ENCODE results near the gene B4GALT5. TPM values are rescaled to one million over a fixed set of nuclear protein-coding genes. Genes with fewer than 3 reads are reported as not detected.

The B4GALT5 gene
- total RNA-seq, 3 donors from 2014 or later, result 16.8 to 33.8 (median 22.1) TPM

DNA sequence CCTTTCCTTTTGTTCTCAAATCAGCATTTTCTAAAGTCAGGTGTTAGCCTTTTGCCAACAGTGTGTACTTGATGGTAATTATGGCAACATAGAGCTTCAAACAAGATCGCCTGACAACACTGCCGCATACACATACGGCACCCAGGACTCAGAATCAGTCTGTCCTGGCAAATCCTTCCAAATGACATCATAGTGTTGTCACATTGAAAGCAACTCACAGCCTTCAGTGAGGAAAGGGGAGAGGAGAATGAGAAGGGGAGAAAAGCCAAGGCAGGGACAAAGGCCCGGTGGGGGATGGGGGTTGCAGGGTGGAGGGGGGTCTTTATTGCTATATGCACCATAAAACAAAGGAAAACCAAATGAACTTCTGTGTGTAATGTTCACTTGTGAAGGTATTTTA lies 80.0 kb downstream of the B4GALT5 start:
- TF ChIP-seq, protein P1, sequence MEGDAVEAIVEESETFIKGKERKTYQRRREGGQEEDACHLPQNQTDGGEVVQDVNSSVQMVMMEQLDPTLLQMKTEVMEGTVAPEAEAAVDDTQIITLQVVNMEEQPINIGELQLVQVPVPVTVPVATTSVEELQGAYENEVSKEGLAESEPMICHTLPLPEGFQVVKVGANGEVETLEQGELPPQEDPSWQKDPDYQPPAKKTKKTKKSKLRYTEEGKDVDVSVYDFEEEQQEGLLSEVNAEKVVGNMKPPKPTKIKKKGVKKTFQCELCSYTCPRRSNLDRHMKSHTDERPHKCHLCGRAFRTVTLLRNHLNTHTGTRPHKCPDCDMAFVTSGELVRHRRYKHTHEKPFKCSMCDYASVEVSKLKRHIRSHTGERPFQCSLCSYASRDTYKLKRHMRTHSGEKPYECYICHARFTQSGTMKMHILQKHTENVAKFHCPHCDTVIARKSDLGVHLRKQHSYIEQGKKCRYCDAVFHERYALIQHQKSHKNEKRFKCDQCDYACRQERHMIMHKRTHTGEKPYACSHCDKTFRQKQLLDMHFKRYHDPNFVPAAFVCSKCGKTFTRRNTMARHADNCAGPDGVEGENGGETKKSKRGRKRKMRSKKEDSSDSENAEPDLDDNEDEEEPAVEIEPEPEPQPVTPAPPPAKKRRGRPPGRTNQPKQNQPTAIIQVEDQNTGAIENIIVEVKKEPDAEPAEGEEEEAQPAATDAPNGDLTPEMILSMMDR (IDR thresholded peaks at IDR 0.05), result no peak
- TF ChIP-seq POLR2A (IDR thresholded peaks at IDR 0.05) (no peak), POLR2AphosphoS5 (IDR thresholded peaks at IDR 0.05) (no peak)
- H3K27ac ChIP-seq, result no peak overlapping the region
- H3K27me3 ChIP-seq, result no peaks in the 10 kb centered on the region
- H3K9me3 ChIP-seq, result no peaks in the 10 kb centered on the region
- no peak overlapping the region for H3K4me3 ChIP-seq
- no peaks in the 10 kb centered on the region for H3K36me3 ChIP-seq
- intact Hi-C loops (cut with DNase I; ENCODE audit: low total_unique reads), result loop anchor here (5.0 kb wide), 1 partner anchor 889 kb away; no protein-coding TSS in a partner anchor
- DNase-seq (ENCODE audit: low spot score in 2 of 2), result no peak
- H3K4me1 ChIP-seq, result peaks cover 4 to 6% of the 10 kb centered on the region in 2 donors

DNA sequence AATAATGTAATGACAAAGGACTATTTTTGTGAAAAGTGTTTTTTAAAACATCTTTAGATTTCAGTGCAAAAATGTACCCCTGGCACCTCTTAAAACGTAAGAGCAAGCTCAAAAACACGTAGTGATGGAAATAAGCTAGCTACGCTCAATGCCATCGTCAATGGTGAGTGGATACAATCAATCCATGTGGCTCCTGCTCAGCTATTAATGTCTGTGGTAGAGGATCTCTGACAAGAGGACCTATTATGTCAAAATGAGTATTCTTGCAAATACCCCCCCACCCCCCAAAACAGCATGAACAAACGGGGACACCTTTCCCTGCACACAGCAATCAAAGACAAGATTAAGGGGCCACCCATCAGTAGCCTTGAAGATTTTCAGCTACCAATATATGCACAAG lies 80.7 kb downstream of the B4GALT5 start:
- DNase-seq (ENCODE audit: low spot score in 2 of 2), result no peak
- Histone ChIP-seq H3K4me3 (no peak overlapping the region), H3K36me3 (no peaks in the 10 kb centered on the region), H3K9me3 (no peaks in the 10 kb centered on the region), H3K27ac (no peak overlapping the region), H3K4me1 (peaks cover 4 to 6% of the 10 kb centered on the region in 2 donors), H3K27me3 (no peaks in the 10 kb centered on the region)
- TF ChIP-seq POLR2AphosphoS5 (IDR thresholded peaks at IDR 0.05), result no peak
- intact Hi-C loops (cut with DNase I; ENCODE audit: low total_unique reads), result loop anchor here (5.0 kb wide), 1 partner anchor 889 kb away; no protein-coding TSS in a partner anchor

DNA sequence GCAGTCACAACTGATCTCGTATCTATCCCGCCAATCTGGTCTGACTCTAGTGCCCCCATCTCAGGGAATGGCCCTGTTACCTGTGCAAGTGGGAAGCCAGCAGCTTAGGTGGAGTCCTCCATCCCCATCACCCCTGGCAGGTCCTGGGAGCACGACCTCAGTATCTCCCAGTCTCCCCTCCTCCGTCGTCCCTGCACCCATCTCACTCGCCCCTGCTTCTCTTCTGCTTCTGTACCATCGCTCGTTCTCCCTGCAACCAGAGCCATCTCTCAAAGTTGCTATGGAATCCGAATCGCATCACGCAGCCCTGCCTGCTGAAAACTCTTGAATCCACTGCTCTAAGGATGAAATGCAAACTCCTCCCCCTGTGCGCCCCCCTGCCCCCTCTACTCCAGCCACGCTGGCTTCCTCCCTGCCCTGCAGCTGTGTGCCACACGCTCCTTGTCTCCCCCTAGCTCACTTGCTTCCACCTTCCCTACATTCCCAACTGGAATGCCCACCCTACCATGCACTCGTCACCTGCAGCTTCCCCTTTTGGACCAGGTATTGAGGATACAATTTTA lies 81.7 kb downstream of the B4GALT5 start:
- TF ChIP-seq POLR2AphosphoS5 (IDR thresholded peaks at IDR 0.05), result no peak
- TF ChIP-seq, protein P1 (IDR thresholded peaks at IDR 0.05), result no peak
- Histone ChIP-seq H3K4me3 (no peak overlapping the region), H3K36me3 (no peaks in the 10 kb centered on the region), H3K4me1 (peaks cover 0 to 6% of the 10 kb centered on the region in 2 donors), H3K27me3 (no peaks in the 10 kb centered on the region), H3K27ac (peak overlapping the region in 1 of 2 donors; percentile 82), H3K9me3 (no peaks in the 10 kb centered on the region)
- intact Hi-C loops (cut with DNase I; ENCODE audit: low total_unique reads), result loop anchor here (5.0 kb wide), 1 partner anchor 890 kb away; no protein-coding TSS in a partner anchor
- DNase-seq (ENCODE audit: low spot score in 2 of 2), result no peak

DNA sequence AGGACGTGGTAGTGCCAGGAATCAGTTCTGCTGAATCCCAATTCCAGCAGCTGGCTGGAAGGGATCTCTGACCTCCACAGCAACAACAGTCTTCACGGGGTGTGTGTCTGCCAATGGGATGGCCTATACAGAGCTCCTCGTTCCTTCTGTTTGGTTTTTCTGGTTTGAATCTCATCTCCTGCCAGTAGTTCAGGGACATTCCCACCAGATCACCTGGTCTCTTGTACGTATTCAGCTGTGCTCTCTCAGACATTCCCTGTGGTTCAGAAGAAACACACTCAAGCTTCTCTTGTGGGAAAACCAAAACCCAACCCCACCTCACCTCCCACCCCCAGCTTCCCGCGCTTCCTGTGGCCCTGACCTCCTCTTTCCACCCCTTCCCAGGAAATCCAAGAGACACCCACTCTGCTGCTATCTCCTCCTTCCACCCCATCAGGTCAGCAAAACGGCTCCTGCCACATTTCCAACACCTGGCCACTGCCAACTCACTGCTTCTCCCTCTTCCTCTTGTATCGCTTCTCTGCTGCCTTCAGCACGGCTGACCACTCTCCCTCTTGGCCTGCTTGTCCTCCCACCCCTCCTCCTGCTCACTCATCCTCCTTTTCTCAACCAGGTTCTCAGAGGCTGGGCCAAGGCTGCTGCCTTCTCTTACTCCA lies 82.5 kb downstream of the B4GALT5 start:
- Histone ChIP-seq H3K36me3 (no peaks in the 10 kb centered on the region), H3K4me3 (no peak overlapping the region), H3K27ac (peak overlapping the region; percentile 73 to 82), H3K9me3 (no peaks in the 10 kb centered on the region), H3K27me3 (no peaks in the 10 kb centered on the region), H3K4me1 (peaks cover 0 to 6% of the 10 kb centered on the region in 2 donors)
- intact Hi-C loops (cut with DNase I; ENCODE audit: low total_unique reads), result loop anchor here (5.0 kb wide), 1 partner anchor 891 kb away; no protein-coding TSS in a partner anchor
- DNase-seq (ENCODE audit: low spot score in 2 of 2), result no peak
- TF ChIP-seq POLR2AphosphoS5 (IDR thresholded peaks at IDR 0.05) (no peak), POLR2A (IDR thresholded peaks at IDR 0.05) (no peak)
- TF ChIP-seq, protein P1 (IDR thresholded peaks at IDR 0.05), result no peak

DNA sequence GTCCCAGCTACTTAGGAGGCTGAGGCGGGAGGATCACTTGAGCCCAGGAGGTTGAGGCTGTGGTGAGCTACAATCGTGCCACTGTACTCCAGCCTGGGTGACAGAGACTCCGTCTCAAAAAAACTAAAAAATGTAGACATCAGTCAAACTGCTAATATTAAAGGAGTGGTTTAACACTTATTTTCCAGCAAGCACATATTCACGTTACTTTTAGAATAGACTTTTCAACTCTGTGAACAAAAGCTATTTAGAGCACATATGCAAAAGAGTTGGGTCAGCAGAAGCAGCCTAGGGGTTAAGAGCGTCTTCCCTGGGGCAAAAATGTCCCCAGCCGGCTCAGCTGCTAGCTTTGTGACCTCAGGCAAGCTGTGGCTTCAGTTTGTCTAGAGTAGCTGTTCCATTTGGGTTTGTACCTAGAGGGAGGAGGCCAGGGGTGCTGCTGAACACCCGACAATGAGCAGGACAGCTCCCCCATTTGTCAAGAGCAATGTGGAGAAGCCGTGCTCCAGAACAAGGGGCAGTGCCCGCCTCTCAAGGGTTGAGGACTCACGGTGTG lies 83.2 kb downstream of the B4GALT5 start:
- no peak for DNase-seq (ENCODE audit: low spot score in 2 of 2)
- H3K27me3 ChIP-seq, result no peaks in the 10 kb centered on the region
- H3K4me1 ChIP-seq, result peaks cover 0 to 6% of the 10 kb centered on the region in 2 donors
- no peak overlapping the region for H3K4me3 ChIP-seq
- peak overlapping the region; percentile 73 to 82 for H3K27ac ChIP-seq
- TF ChIP-seq, protein P1 (IDR thresholded peaks at IDR 0.05), result no peak
- no peak for TF ChIP-seq POLR2AphosphoS5 (IDR thresholded peaks at IDR 0.05)
- TF ChIP-seq POLR2A (IDR thresholded peaks at IDR 0.05), result no peak
- intact Hi-C loops (cut with DNase I; ENCODE audit: low total_unique reads), result loop anchor here (5.0 kb wide), 1 partner anchor 892 kb away; no protein-coding TSS in a partner anchor
- H3K36me3 ChIP-seq, result no peaks in the 10 kb centered on the region
- no peaks in the 10 kb centered on the region for H3K9me3 ChIP-seq

All from breast epithelium (tissue), 4 donors.